GM19099 (cell line): ENCODE measurements around the gene USP35.

Experiments used
- POLR2A ChIP-seq: IDR thresholded peaks from 3 replicates; pipeline ENCODE4 v1.6.1; 2011; ENCODE audit warnings: low read depth; ENCODE audit not compliant: insufficient read length; ENCODE audit errors: extremely low read depth

USP35 gene, protein sequence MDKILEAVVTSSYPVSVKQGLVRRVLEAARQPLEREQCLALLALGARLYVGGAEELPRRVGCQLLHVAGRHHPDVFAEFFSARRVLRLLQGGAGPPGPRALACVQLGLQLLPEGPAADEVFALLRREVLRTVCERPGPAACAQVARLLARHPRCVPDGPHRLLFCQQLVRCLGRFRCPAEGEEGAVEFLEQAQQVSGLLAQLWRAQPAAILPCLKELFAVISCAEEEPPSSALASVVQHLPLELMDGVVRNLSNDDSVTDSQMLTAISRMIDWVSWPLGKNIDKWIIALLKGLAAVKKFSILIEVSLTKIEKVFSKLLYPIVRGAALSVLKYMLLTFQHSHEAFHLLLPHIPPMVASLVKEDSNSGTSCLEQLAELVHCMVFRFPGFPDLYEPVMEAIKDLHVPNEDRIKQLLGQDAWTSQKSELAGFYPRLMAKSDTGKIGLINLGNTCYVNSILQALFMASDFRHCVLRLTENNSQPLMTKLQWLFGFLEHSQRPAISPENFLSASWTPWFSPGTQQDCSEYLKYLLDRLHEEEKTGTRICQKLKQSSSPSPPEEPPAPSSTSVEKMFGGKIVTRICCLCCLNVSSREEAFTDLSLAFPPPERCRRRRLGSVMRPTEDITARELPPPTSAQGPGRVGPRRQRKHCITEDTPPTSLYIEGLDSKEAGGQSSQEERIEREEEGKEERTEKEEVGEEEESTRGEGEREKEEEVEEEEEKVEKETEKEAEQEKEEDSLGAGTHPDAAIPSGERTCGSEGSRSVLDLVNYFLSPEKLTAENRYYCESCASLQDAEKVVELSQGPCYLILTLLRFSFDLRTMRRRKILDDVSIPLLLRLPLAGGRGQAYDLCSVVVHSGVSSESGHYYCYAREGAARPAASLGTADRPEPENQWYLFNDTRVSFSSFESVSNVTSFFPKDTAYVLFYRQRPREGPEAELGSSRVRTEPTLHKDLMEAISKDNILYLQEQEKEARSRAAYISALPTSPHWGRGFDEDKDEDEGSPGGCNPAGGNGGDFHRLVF

DNA sequence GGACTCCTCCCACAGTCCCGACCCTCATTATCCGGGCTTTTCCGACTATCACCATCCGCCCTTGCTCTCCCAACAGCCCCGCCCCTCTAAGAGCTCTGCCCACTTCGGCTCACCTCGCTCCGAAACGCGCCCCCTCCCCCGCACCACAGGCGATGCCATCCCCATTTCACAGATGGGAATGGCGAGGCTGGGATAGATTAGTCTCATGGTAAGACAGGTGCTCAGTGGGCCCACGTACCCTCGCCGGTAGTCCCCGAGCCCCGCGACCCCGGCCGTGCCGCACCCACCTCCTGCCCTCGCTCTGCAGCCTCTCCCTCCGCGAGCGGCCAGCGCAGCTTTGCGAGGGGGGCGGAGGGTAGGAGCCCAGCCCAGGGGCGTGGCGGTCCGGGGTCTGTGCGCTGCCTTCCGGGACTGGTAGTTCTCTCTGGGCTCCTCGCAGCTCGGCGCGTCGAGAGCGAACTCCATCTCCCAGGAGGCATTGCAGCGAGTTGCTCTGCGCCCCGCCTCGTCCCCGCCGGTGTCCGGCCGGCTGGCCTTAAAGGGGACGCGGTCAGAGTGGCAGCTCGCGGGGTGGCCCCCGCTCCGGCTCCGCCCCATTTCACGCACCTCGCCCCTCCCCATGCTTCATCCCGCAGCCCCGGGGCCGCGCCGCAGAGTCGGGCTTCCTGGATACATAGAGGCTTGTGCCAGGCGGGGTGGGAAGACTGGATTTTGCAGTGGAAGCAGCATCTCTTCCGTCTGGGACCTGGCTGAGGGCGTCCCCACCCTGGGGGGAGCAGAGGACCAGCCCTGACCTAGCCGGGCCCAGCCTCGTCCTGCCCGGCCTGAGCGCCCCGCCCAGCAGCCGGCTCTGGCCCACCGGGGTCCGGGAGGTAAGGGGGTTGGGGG lies at the start of gene USP35, which contains the start of gene KCTD21:
Gene USP35 (plus strand): TSS at position 634 of the 888 bp plus-strand sequence. CDS start 7,327 bp downstream, outside the sequence.
Gene KCTD21 (minus strand): TSS at position 341 of the 888 bp plus-strand sequence. CDS start 14,072 bp downstream, outside the sequence.
- TF ChIP-seq POLR2A: peak; percentile 59

DNA sequence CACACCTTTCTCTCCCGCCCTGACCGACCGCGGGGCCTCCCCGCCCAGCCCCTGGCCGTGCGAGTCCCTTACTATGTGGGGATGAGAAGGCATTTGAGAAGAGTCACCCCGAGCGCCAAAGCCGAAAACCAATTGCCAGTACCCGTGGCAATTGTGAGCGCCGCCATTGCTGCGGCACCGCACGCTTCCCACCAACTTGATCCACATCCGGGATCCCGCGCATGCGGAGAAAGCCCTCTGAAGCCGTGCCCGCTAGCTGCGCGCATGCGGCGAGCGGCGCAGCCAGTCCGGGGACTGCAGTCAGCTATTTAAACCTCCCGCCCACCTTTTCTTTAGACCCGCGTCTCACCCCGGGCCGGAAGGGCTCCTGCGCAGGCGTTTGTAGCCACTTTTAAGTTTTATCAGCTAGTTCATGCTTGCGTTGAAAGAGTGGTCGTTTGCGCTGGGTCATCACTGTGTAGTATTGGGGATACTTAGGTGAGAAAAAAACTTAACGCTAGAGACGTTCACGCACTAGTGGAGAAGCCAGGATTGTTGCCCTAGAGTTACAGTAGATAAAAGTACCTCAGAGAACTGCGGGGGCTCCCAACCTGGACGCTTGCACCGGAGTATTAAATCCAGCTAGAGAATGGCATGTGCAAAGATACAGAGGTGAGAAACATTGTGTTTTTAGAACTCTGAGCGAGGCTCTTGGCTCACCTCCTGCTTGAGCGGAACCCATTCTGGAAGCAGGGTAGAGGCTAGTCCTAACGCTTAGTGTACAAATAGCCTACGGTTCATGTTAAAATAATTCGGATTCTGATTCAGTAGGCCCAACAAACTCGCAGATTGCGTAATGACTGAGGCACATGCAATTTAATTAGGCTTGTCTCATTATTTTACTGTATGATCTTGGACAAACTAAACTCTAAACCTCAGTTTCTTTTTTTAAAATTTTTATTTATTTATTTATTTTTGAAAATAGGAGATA lies 49.0 kb upstream of the USP35 start, which contains the start of gene ALG8:
Gene ALG8 (minus strand): TSS at position 205 of the 970 bp plus-strand sequence. CDS start 38 bp downstream, at position 167.
- TF ChIP-seq POLR2A: peak; percentile 95

DNA sequence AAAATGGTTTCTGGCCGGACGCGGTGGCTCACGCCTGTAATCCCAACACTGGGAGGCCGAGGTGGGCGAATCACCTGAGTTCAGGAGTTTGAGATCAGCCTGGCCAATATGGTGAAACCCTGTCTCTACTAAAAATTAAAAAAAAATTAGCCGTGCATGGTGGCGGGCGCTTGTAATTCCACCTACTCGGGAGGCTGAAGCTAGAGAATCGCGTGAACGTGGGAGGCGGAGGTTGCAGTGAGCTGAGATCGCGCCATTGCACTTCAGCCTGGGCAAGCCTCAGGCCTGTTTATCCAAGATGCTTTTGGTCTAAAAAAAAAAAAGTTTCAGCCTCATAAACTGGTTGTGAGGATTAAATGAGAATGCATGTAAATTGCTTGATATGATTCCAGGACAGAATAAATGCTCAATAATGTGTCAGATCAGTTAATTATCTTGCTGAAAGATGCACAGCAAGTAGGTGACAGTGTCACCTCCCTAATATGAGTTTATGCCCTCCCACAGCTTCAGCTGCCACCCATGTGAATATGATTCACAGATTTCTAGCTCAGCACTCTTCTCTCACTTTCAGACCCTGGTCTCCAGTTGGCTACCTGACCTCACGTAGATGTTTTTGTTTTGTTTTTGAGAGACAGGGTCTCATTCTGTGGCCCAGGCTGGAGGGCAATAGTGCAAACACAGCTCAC lies 48.2 kb upstream of the USP35 start:
- TF ChIP-seq POLR2A: no peak

DNA sequence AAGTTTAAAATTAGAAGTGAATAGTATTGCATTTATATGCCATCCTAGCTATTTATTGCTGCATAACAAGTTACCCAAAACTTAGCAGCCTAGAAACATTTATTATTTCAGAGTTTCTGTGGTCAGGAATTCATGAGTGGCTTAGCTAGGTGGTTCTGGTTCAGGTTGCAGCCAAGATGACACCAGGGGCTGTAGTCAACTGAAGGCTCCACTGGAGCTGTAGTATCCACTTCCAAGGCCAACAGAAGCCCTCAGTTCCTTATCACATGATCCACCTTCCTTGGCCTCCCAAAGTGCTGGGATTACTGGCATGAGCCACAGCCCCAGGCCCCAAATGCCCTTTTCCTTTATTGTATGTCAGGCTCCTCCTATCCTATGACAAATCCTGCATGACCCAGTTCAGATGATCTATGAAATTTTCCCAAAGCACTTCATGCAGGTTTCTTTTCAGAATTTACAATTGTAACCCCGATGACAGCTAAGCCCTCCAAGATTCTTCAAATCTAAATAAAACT lies 43.2 kb upstream of the USP35 start:
- no peak for TF ChIP-seq POLR2A

DNA sequence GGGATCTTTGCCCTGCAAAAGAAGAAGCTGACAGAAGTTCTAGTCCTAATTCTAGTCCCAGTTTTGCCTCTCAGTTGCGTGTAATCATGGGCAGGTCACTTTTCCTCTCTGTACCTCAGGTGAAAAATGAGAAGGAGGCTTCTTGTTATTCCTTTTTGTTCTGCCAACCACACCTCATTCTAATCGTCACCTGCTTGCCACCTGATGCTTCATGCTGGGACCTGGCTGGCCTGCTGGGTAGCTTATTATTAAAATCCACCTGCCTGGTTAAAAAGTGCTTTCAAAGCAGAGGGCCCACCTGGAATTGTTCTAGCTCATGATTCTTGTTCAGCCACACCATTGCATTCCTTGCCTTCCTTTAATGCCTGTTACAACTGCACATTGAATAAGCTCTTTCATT lies 40.9 kb upstream of the USP35 start:
- no peak for TF ChIP-seq POLR2A

DNA sequence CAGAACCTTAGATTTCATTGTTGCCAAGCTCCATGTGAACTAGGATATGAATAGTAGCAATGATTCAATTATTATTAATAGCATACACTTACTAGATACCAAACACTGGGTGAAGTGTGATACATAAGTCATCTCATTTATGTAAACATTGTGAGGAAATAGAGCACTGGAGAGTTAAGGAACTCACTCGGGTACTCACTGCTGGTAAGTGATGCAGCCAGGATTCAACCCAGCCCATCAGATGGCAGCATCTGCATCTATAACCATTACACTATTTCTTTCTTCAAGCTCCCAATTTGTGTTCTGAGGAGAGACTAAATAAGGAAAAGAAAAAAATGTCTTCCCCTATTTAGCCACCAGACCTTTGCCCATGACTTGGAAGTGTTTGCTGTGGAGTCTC lies 39.1 kb upstream of the USP35 start:
- no peak for TF ChIP-seq POLR2A

DNA sequence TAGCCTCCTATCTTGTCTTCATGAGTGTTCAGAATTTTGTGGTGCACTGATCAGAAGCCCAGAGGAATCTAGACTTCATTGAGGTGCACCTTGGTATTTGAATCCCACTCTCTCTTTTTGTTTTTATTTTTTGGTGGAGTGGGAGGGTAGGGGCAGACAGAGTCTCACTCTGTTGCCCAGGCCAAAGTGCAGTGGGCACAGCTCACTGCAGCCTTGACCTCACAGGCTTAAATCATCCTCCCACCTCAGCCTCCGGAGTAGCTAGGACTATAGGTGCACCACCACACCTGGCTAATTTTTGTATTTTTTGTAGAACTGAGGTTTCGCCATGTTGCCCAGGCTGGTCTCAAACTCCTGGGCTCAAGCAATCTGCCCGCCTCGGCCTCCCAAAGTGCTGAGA lies 38.4 kb upstream of the USP35 start:
- no peak for TF ChIP-seq POLR2A

DNA sequence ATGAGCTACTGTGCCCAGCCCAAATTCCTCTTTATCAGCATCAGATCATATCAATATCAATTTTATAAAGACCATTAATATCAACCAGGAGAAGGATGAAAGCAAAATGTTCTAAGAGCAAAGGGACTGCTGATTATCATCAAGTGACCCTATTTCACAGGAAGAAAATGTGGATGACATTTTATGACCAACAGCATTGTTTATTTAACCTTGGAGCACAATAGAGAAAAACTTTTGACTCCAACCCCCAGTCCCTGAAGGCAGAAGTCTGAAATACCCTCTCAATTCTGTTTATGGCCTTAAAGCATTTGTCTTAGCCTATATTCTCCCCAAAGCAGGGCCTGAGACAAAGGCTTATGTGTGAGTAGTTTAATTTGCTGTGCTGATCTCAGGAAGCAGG lies 38.0 kb upstream of the USP35 start:
- no peak for TF ChIP-seq POLR2A

DNA sequence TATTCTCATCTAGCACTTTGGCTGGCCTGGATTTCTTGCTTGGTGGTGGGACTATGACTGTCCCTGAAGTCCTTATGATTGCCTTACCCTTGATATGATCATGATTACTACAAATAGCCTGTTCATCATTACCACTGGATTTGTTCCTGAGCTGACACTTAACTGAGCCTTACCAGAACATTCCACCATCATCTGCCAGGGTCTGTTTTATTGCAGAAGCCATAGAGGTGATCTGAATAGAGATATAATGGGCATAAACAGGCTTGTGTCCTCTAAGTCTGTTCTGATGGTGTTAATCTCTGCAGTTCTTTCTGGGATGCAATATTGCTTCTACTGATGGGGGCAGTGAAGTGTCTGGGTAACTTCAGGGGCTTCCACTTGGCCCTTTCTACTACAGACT lies 36.9 kb upstream of the USP35 start:
- TF ChIP-seq POLR2A: no peak

DNA sequence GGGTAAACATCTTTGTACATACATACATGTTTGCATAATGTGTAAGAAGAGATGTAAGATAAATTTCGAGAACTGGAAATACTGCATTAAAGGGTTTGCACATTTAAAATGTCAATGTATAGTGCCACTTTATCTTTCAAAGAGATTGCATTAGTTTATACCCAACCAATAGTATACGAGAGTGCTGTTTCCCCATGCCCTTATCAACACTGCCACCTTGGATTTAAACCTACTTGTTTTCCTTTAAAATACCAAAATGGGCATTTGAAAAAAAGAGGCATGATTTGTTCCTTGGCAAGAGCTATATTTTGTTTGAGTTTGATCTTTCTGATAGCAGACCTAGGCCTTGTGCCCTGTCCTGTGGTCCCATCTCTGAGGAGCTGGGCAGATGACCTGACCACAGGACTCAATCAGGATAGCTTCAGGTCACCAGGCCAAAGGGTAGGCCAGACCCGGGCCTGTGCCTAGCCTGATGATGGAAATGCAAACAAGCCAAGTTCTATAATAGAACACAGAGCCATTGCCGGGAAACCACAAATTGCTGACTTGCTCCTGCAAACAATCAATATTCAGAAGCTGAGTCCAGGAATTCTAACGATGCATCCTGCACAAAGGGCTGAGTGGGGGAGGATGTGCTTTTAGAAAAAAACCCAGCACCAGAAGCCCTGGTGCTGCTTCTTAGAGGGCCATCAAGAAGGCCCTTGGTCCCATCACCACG lies 32.4 kb upstream of the USP35 start:
- no peak for TF ChIP-seq POLR2A

DNA sequence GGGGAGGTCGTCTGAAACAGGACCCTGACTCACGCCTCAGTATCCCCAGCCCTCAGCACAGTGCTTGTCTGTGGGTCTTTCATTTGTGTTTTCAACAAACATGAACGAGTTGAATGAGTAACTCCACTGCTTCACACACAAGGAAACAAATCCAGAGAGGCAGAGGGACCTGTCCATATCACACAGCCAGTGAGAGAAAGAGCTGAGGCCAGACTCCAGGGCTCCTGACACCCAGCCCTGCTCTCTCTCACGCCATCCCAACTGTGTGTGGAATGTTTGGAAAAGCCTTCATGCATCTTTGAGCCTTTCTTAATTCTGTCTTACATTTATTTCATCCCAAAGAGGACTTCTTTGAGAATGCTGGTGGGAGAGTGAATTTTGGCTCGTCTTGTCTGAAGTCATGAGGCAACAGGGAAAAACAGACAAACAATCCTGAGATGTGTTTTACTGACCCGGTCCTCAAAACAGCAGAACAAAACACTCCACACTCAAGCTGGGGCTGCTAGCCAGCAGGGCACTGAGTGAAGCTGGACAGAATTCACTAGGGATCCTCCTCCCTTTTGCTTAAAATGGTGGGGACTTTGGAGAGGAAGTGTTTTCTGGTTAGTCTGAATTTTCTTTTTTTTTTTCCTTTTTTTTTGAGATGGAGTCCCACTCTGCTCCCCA lies 29.6 kb upstream of the USP35 start:
- no peak for TF ChIP-seq POLR2A
